Left lung (tissue), 10 donors: ENCODE results near the gene HDHD5. TPM values are rescaled to one million over a fixed set of nuclear protein-coding genes. Genes with fewer than 3 reads are reported as not detected.

Experiments used
- ATAC-seq: fragments of 200-7000 bp; cut with Tn5 transposase; one replicate; pipeline ENCODE4 v1.9.1; 2020; ENCODE audit warnings: moderate library complexity
- DNase-seq, 4 donors: peaks; one replicate each; pipeline ENCODE4 v3.0.0-alpha.2; 2013 to 2020
- H3K27ac ChIP-seq, 2 donors: fragments of 200-600 bp; sonication (generic) in 1 of 2; one replicate each; pipeline versions ENCODE4 v1.5.0 to v1.8.0; 2020 to 2021
- H3K27me3 ChIP-seq, 2 donors: fragments of 200-600 bp; sonication (generic) in 1 of 2; one replicate each; pipeline versions ENCODE4 v1.5.0 to v1.8.0; 2020 to 2021
- H3K36me3 ChIP-seq, 2 donors: fragments of 200-600 bp; sonication (generic) in 1 of 2; one replicate each; pipeline versions ENCODE4 v1.5.0 to v1.8.0; 2020 to 2021
- H3K4me1 ChIP-seq, 2 donors: fragments of 200-600 bp; one replicate each; pipeline ENCODE4 v1.8.0; 2021
- H3K4me3 ChIP-seq, 2 donors: fragments of 200-600 bp; sonication (generic) in 1 of 2; one replicate each; pipeline versions ENCODE4 v1.5.0 to v1.8.0; 2020 to 2021; ENCODE audit warnings: mild to moderate bottlenecking in 1 of 2
- H3K9me3 ChIP-seq, 2 donors: fragments of 200-600 bp; sonication (generic) in 1 of 2; one replicate each; pipeline versions ENCODE4 v1.5.0 to v1.8.0; 2020 to 2021
- intact Hi-C, 2 donors: fragments of 100-400 bp; cut with DNase I; formaldehyde crosslinking; loops; one replicate each; pipeline versions ENCODE4 v1.11.2 to v1.14.2; 2022
- polyA plus RNA-seq, 6 donors: library from polyadenylated mRNA; unstranded; fragments of 120-200 nt; gene quantifications; one replicate each; pipeline ENCODE4 v1.2.1, GENCODE V29; 2013; ENCODE audit not compliant: insufficient read length in 6 of 6
- total RNA-seq, 2 donors: library from RNA; stranded (reverse); fragmentation: NEBNext Ultra II Directional; extraction: Animal tissue kit (Norgen Biotek cat#: 25700); gene quantifications; one replicate each; pipeline ENCODE4 v1.2.1, GENCODE V29; 2021
- TF ChIP-seq, protein P1 (sequence below), 2 donors: fragments of 200-600 bp; sonication (generic) in 1 of 2; IDR thresholded peaks; one replicate each; pipeline versions ENCODE4 v1.5.0 to v1.8.0; 2021; ENCODE audit warnings: antibody characterized with exemption in 2 of 2
- donor health status: DM: no; HTN: yes; CAD: no.
- donor health status: DM: no; HTN: no; CAD: no.

Gene HDHD5
- total and polyA plus RNA-seq, 8 donors: 18.1 to 38.9 (median 34.1) TPM

DNA sequence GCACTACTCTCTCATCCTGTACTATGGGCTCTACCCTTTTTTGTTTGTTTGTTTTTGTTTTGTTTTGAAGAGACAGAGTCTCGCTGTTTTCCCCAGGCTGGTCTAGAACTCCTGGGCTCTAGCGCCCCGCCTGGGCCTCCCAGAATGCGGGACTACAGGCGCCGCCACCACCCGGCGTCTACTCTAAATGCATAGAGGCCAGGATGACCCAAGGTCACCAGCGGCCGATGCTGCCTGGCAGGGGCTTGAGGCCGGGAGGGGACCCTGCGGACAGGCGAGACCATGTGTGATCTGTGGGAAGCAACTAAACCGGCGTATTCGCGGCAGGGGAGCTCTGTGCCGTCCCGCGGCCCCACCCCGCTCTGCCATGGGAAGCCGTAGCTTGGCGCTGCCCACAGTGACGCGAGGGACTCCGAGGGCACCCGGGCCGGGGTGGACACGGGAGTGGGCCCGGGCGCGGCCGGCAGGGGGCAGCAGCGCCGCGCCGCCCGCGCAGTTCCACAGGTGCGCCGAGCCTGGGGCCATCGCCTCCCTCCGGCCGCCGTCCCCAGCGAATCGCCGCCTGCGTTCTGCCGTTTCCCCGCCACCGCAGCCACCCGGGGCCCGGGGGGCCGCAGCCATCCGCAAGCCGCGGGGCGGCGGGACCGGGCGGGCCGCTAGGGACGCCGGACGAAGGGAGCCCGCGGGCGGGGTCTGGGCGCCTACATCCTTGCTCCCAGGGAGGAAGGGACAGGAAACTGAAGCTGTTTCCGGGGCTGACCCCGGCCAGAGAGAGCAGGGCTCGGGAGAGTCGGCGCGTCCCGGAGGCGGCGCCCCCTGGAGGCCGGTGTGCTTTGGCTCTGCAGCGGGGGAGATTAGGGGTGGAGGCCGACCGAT lies 12.3 kb upstream of the HDHD5 start:
- H3K4me3 ChIP-seq: peak overlapping the region; percentile 56 to 60
- peak; percentile 98 for ATAC-seq
- intact Hi-C loops: loop anchor here in 1 of 2 donors (10.0 kb wide), 1 partner anchor 323 kb away; no protein-coding TSS in a partner anchor
- H3K36me3 ChIP-seq: no peaks in the 10 kb centered on the region
- H3K27me3 ChIP-seq: no peaks in the 10 kb centered on the region
- H3K27ac ChIP-seq: peak overlapping the region; percentile 95 to 98
- peaks cover 0 to 15% of the 10 kb centered on the region in 2 donors for H3K4me1 ChIP-seq
- peak; percentile 83 to 98 (median 90) for DNase-seq
- TF ChIP-seq, protein P1, sequence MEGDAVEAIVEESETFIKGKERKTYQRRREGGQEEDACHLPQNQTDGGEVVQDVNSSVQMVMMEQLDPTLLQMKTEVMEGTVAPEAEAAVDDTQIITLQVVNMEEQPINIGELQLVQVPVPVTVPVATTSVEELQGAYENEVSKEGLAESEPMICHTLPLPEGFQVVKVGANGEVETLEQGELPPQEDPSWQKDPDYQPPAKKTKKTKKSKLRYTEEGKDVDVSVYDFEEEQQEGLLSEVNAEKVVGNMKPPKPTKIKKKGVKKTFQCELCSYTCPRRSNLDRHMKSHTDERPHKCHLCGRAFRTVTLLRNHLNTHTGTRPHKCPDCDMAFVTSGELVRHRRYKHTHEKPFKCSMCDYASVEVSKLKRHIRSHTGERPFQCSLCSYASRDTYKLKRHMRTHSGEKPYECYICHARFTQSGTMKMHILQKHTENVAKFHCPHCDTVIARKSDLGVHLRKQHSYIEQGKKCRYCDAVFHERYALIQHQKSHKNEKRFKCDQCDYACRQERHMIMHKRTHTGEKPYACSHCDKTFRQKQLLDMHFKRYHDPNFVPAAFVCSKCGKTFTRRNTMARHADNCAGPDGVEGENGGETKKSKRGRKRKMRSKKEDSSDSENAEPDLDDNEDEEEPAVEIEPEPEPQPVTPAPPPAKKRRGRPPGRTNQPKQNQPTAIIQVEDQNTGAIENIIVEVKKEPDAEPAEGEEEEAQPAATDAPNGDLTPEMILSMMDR (IDR thresholded peaks at IDR 0.05): peak; percentile 90 to 92
- no peaks in the 10 kb centered on the region for H3K9me3 ChIP-seq

DNA sequence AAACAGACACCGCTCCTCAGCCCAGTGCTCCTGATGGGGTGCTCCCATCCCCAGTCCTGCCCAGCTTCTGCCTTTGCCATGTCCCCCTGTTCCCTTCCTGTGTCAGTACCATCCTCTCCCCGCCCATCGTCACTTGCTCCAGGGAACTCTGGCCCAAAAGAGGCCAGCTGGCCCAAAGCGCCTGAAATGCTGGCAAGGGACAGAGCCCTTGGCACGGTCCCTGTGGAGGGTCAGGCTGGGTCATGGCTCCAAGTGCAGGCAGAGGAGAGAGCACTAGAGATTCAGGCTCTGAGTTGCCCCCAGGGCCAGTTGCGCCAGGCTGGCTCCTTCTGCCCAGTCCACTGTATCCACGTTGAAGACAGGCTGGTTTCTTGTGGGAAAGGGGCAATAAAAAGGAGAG lies 8.4 kb upstream of the HDHD5 start:
- TF ChIP-seq, protein P1 (IDR thresholded peaks at IDR 0.05): no peak
- intact Hi-C loops: no loop called here
- H3K27ac ChIP-seq: no peak overlapping the region
- no peaks in the 10 kb centered on the region for H3K36me3 ChIP-seq
- H3K9me3 ChIP-seq: no peaks in the 10 kb centered on the region
- H3K27me3 ChIP-seq: no peaks in the 10 kb centered on the region
- DNase-seq: peak in 1 of 4 donors; percentile 16
- no peak for ATAC-seq
- no peak overlapping the region for H3K4me3 ChIP-seq
- H3K4me1 ChIP-seq: peaks cover 0 to 12% of the 10 kb centered on the region in 2 donors

DNA sequence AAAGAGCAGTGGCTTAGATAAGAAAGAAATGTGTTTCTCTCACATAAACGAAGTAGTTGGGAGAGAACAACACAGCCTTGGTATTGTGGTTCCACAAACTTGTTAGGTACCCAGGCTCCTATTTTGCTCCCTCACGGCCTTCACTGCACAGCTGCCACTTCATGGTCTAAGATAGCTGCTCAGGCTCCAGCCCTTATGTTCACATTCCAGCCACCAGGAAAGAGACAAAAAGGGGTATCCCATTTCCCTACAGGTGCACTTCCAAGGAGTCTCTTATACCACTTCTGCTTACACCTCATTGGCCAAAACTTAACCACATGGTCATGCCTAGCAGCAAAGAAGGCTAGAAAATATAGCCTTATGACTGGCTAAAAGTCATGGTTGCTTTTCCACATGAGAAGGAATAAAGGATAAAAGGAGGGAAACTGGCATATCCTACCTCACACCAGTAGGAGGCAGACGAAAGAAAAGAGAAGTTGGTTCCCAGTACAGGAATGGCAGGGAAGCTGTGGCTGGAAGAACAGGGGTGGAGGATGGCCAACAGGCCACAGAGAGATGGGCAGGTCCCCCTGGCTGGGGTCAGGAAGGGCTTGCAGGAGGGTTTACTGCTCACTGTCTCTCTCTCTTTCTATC lies 5.4 kb upstream of the HDHD5 start:
- DNase-seq (no peak), ATAC-seq (no peak)
- peaks cover 3 to 9% of the 10 kb centered on the region in 2 donors for H3K4me1 ChIP-seq
- TF ChIP-seq, protein P1 (IDR thresholded peaks at IDR 0.05): peak in 1 of 2 donors; percentile 9
- H3K9me3 ChIP-seq: no peaks in the 10 kb centered on the region
- no peaks in the 10 kb centered on the region for H3K27me3 ChIP-seq
- no peak overlapping the region for H3K27ac ChIP-seq
- intact Hi-C loops: no loop called here
- no peaks in the 10 kb centered on the region for H3K36me3 ChIP-seq
- no peak overlapping the region for H3K4me3 ChIP-seq

DNA sequence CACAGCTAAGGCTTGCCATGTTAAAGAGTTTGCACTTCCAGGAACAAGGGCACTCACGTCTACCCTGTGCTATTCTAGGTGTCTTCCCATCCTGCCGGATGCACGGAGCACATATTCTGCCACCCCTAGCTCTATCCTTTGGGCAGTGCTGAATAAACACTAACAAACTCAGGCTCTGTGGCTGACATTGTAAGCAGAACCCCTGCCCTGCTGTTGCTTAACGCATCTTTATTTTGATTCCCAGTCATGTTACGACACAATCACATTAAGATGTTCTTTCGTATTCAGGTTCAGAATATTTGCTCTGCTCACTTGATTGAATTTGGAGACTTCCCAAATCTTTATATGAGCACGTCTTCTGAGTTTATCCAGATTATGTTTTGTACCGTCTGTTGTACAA lies 3.7 kb upstream of the HDHD5 start:
- Histone ChIP-seq H3K4me3 (no peak overlapping the region), H3K27ac (no peak overlapping the region), H3K36me3 (no peaks in the 10 kb centered on the region), H3K4me1 (peaks cover 9 to 19% of the 10 kb centered on the region in 2 donors), H3K27me3 (no peaks in the 10 kb centered on the region), H3K9me3 (no peaks in the 10 kb centered on the region)
- intact Hi-C loops: no loop called here
- TF ChIP-seq, protein P1 (IDR thresholded peaks at IDR 0.05): no peak
- no peak for ATAC-seq
- no peak for DNase-seq

DNA sequence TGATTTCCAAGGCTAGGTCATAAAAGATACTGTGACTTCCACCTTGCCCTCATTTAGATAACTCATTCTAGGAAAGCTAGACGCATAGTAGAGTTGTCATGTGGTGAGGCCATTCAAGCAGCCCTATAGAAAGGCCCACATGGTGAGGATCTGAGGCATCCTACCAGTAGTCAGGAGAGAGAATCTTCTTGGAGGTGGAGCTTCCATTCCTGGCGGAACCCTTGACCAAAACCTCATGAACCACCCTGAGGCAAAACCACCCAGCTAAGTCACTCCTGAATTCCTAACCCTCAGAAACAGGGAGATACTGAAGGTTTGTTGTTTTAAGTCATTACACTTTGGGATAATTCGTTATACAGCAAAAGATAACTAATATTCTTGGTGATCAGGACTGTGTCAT lies 2.9 kb upstream of the HDHD5 start:
- ATAC-seq (no peak), DNase-seq (no peak)
- TF ChIP-seq, protein P1 (IDR thresholded peaks at IDR 0.05): no peak

More for the DNA sequence above, 2.9 kb upstream of the HDHD5 start:
- Histone ChIP-seq H3K4me1 (peaks cover 13 to 26% of the 10 kb centered on the region in 2 donors), H3K27ac (no peak overlapping the region), H3K27me3 (no peaks in the 10 kb centered on the region), H3K4me3 (no peak overlapping the region), H3K36me3 (no peaks in the 10 kb centered on the region), H3K9me3 (no peaks in the 10 kb centered on the region)
- intact Hi-C loops: no loop called here
